ENCODE results near the gene DMRTA1. TPM values are rescaled to one million over a fixed set of nuclear protein-coding genes. Genes with fewer than 3 reads are reported as not detected.

DMRTA1 gene
- total and polyA plus RNA-seq, 8 donors = 0.65 to 1.9 (median 1.3) TPM

DNA sequence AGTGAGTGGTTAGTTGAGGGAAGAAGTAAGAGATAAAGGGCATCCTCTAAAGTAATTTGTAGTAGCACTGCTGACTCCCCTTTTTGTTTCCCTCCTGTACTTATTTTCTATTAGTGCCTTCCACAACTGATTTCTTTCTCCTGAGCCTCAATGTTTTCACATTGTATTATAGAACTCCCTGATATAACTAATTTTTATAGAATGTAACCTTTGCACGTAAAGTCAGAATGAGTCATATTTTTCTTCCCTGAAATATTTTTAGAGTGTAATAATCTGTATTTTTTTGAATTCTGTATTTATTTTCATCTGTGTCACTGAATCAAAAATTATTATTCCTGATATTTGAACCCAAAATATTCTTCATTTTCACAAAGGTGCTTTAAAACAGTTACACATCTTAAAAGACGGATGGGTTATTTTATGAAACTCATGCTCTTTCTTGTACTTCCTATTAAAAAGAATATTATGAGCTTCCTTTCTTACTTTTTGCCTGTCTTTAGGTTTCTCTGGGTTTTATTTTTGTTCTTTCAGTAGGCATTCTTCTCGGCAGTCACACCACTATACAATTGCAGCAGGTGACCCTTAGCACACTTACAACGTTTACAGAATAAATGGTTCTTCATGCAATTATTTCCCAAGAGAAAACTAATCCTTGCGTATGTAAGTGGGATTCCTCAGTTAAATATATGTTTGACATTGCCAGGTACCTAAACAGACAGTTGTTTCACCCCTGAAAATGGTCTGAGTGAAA is 30.5 kb upstream of the DMRTA1 start:
- no peak for FAIRE-seq
- no peak for DNase-seq
- Histone ChIP-seq H3K27ac (no peak overlapping the region), H3K27me3 (peaks cover 0 to 6% (median 0%) of the 10 kb centered on the region in 4 donors), H3K36me3 (no peaks in the 10 kb centered on the region), H3K9me3 (no peaks in the 10 kb centered on the region), H3K4me1 (no peaks in the 10 kb centered on the region), H3K4me3 (no peak overlapping the region)
- TF ChIP-seq, protein P1, sequence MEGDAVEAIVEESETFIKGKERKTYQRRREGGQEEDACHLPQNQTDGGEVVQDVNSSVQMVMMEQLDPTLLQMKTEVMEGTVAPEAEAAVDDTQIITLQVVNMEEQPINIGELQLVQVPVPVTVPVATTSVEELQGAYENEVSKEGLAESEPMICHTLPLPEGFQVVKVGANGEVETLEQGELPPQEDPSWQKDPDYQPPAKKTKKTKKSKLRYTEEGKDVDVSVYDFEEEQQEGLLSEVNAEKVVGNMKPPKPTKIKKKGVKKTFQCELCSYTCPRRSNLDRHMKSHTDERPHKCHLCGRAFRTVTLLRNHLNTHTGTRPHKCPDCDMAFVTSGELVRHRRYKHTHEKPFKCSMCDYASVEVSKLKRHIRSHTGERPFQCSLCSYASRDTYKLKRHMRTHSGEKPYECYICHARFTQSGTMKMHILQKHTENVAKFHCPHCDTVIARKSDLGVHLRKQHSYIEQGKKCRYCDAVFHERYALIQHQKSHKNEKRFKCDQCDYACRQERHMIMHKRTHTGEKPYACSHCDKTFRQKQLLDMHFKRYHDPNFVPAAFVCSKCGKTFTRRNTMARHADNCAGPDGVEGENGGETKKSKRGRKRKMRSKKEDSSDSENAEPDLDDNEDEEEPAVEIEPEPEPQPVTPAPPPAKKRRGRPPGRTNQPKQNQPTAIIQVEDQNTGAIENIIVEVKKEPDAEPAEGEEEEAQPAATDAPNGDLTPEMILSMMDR (IDR thresholded peaks at IDR 0.05) = no peak
- intact Hi-C loops (cut with DNase I) = no loop called here
- 48 to 52% methylated on average over 5 of the region's 5 CpGs for WGBS, 2 donors
- ATAC-seq = no peak

DNA sequence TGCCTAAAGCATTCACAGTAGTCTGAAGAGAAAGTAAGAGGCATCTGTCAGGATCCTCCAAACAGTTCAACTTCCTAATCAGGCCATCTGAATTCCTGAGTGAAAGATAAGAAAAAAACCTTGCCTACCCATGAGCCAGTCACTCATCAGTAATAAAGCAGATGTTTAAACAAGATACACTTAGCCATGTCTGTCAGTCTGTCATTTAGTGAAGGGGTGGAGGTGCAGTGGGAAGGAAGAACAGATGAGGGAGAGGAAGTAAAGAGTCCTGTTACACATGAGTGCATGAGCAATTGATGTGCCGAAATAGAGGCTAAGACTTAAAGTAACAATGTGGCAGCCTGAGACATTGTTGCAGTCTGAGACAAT is 29.9 kb upstream of the DMRTA1 start:
- WGBS, 2 donors = 50% methylated on average over 1 of the region's 1 CpG
- H3K4me3 ChIP-seq = no peak overlapping the region

DNA sequence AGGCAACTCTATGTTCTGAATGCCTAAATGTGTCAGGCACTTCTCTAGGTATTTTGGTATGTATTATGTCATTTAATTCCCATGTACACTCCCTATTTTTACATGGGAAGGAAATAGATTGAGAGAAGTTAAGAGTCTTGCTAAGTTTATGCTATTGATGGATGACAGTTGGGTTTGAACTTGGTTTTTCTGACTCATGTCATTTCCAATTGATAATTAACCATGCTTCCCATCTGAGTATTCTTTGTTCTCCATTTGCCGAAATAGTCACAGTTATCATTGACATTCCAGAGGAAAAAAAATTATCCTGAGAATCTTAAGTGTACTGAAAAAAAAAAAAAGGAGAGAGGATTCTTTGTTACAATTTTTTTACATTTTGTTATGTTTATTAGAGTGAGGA is 23.1 kb upstream of the DMRTA1 start:
- Histone ChIP-seq H3K27ac (no peak overlapping the region), H3K36me3 (no peaks in the 10 kb centered on the region), H3K4me3 (no peak overlapping the region), H3K9me3 (no peaks in the 10 kb centered on the region), H3K4me1 (no peaks in the 10 kb centered on the region), H3K27me3 (peaks cover 0 to 6% (median 0%) of the 10 kb centered on the region in 4 donors)
- intact Hi-C loops (cut with DNase I) = no loop called here
- TF ChIP-seq, protein P1 (IDR thresholded peaks at IDR 0.05) = no peak
- WGBS, 2 donors = 39 to 51% methylated on average over 1 of the region's 1 CpG
- ATAC-seq (no peak), DNase-seq (no peak), FAIRE-seq (no peak)

More for the DNA sequence above, 29.9 kb upstream of the DMRTA1 start:
- Histone ChIP-seq H3K27ac (no peak overlapping the region), H3K27me3 (peaks cover 0 to 6% (median 0%) of the 10 kb centered on the region in 4 donors), H3K9me3 (no peaks in the 10 kb centered on the region), H3K36me3 (no peaks in the 10 kb centered on the region), H3K4me1 (no peaks in the 10 kb centered on the region)
- ATAC-seq (no peak), DNase-seq (no peak), FAIRE-seq (no peak)
- intact Hi-C loops (cut with DNase I) = no loop called here
- TF ChIP-seq, protein P1 (IDR thresholded peaks at IDR 0.05) = no peak

DNA sequence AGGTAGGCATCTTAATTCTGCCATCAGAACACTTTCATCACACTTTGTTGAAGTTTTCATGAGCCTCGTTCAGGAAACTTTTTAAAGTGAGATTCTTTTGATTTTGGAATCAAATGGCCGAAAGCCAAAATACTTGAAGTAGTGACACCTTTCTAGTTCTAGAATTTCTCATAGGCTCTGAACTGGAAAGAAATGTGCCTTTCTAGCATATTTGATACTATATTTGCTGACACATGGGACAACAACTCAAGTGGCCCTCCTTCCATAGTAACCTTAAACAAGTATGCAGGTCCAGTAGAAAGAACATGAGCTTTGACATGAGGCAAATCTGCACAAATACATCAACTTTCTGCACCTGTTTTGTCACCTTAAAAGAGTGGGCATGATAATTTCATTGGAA is 22.0 kb upstream of the DMRTA1 start:
- Histone ChIP-seq H3K9me3 (no peaks in the 10 kb centered on the region), H3K4me3 (no peak overlapping the region), H3K27me3 (peaks cover 0 to 3% (median 0%) of the 10 kb centered on the region in 4 donors), H3K4me1 (no peaks in the 10 kb centered on the region), H3K36me3 (no peaks in the 10 kb centered on the region), H3K27ac (no peak overlapping the region)
- no peak for DNase-seq
- WGBS, 2 donors = 71 to 87% methylated on average over 2 of the region's 2 CpGs
- TF ChIP-seq, protein P1 (IDR thresholded peaks at IDR 0.05) = no peak
- intact Hi-C loops (cut with DNase I) = no loop called here
- ATAC-seq = no peak
- FAIRE-seq = no peak

DNA sequence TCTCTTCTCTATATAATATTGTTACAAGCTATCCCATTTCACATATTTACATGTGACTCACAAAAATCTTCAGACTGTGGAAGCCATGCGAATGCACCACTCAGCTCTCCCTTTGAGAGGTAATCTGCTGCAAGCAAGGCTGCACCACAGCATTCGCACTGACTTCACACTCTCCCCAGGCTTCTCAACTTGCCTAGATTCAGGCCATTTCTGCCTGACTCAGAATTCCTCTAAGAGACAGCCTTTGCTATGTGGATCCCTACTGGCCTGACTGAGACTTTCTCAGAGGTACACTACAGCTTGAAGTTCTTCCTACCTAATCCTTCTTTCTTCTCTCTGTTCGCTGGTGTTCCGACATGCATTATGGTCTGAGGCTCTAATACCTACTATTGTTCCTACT is 21.1 kb upstream of the DMRTA1 start:
- TF ChIP-seq, protein P1 (IDR thresholded peaks at IDR 0.05) = no peak
- DNase-seq (no peak), FAIRE-seq (no peak), ATAC-seq (no peak)
- WGBS, 2 donors = 71 to 81% methylated on average over 4 of the region's 4 CpGs
- H3K36me3 ChIP-seq = no peaks in the 10 kb centered on the region
- intact Hi-C loops (cut with DNase I) = no loop called here
- no peaks in the 10 kb centered on the region for H3K4me1 ChIP-seq
- no peak overlapping the region for H3K27ac ChIP-seq
- H3K27me3 ChIP-seq = no peaks in the 10 kb centered on the region
- no peaks in the 10 kb centered on the region for H3K9me3 ChIP-seq
- no peak overlapping the region for H3K4me3 ChIP-seq
